Lower leg skin (tissue), 3 donors: ENCODE measurements around the gene AXIN2.

Experiments
- POLR2A ChIP-seq, 2 donors: fragments of 450-650 bp; IDR thresholded peaks; one replicate each; pipeline ENCODE4 v1.6.1; 2016 to 2017; ENCODE audit warnings: antibody characterized with exemption in 2 of 2, mild to moderate bottlenecking in 1 of 2, moderate library complexity in 1 of 2
- TF ChIP-seq, protein P1 (sequence below), 3 donors: fragments of 450-650 bp; IDR thresholded peaks; one replicate each; pipeline ENCODE4 v1.5.1; 2016; ENCODE audit warnings: antibody characterized with exemption in 3 of 3, mild to moderate bottlenecking in 3 of 3, moderate library complexity in 2 of 3

DNA sequence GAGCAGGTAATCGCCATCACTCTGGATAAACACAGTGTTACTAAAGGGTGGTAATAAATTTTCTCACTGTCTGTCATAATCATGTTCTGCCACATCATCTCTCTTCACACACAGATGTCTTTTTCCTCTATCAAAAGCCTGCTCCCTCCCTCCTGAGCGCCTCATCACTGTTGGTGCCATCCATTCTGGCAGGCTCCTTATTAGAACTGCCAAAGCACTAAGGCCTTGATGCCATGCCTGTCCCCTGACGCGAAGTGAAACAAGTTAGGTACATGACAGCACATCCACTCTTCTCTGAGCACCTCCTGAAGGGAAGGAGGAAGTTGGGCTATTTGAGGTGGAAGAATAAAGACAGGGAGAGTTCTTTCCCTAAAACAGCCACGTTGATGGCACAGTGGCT is 38.2 kb upstream of the AXIN2 start:
- TF ChIP-seq, protein P1, sequence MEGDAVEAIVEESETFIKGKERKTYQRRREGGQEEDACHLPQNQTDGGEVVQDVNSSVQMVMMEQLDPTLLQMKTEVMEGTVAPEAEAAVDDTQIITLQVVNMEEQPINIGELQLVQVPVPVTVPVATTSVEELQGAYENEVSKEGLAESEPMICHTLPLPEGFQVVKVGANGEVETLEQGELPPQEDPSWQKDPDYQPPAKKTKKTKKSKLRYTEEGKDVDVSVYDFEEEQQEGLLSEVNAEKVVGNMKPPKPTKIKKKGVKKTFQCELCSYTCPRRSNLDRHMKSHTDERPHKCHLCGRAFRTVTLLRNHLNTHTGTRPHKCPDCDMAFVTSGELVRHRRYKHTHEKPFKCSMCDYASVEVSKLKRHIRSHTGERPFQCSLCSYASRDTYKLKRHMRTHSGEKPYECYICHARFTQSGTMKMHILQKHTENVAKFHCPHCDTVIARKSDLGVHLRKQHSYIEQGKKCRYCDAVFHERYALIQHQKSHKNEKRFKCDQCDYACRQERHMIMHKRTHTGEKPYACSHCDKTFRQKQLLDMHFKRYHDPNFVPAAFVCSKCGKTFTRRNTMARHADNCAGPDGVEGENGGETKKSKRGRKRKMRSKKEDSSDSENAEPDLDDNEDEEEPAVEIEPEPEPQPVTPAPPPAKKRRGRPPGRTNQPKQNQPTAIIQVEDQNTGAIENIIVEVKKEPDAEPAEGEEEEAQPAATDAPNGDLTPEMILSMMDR (IDR thresholded peaks at IDR 0.05), result no peak
- no peak for TF ChIP-seq POLR2A (IDR thresholded peaks at IDR 0.05)
